ENCODE data around the gene WASL.
"Not testable (repeated sequence)": the region's sequence is repeated elsewhere in the genome, so short reads cannot be mapped to it uniquely, and the experiment has no call there.

WASL gene

GRCh38 chr7:123658023-123658422 is 90.8 kb downstream of the WASL start:
- DNase-seq (ENCODE audit: low read depth) = no peak

- DNase-seq (ENCODE audit: low read depth) = no peak
These were observed 91.5 kb downstream of the WASL start for GRCh38 chr7:123657304-123657685.

GRCh38 chr7:123656544-123657303 is 92.1 kb downstream of the WASL start:
- no peak for DNase-seq (ENCODE audit: low read depth)

- no peak for DNase-seq (ENCODE audit: low read depth)
These were observed 93.2 kb downstream of the WASL start, which contains the start of gene LMOD2 for GRCh38 chr7:123655614-123656013. Gene LMOD2, plus strand, starts transcription at chr7:123655866. Its CDS starts 98 bp downstream, at chr7:123655964.

- no peak for DNase-seq (ENCODE audit: low read depth)
These were observed 95.6 kb downstream of the WASL start for GRCh38 chr7:123653162-123653561.

GRCh38 chr7:123652406-123652805 is 96.4 kb downstream of the WASL start:
- DNase-seq (ENCODE audit: low read depth) = no peak

- no peak for DNase-seq (ENCODE audit: low read depth)
These were observed 98.2 kb downstream of the WASL start for GRCh38 chr7:123650595-123650994.

- DNase-seq (ENCODE audit: low read depth) = no peak
These were observed 98.8 kb downstream of the WASL start for GRCh38 chr7:123649964-123650363.

GRCh38 chr7:123647106-123647730 is 101.6 kb downstream of the WASL start:
- no peak for DNase-seq (ENCODE audit: low read depth)

- no peak for DNase-seq (ENCODE audit: low read depth)
These were observed 103.3 kb downstream of the WASL start for GRCh38 chr7:123645516-123645915.

GRCh38 chr7:123643495-123644441 is 105.0 kb downstream of the WASL start:
- no peak for DNase-seq (ENCODE audit: low read depth)

GRCh38 chr7:123641901-123642300 is 106.9 kb downstream of the WASL start:
- no peak for DNase-seq (ENCODE audit: low read depth)

- no peak for DNase-seq (ENCODE audit: low read depth)
These were observed 108.2 kb downstream of the WASL start for GRCh38 chr7:123640583-123640982.

- DNase-seq (ENCODE audit: low read depth) = no peak
These were observed 109.2 kb downstream of the WASL start for GRCh38 chr7:123639631-123640030.

GRCh38 chr7:123637878-123638277 is 110.9 kb downstream of the WASL start:
- no peak for DNase-seq (ENCODE audit: low read depth)

GRCh38 chr7:123637203-123637602 is 111.6 kb downstream of the WASL start:
- no peak for DNase-seq (ENCODE audit: low read depth)

- no peak for DNase-seq (ENCODE audit: low read depth)
These were observed 113.0 kb downstream of the WASL start for GRCh38 chr7:123635551-123636359.

- not testable (repeated sequence) for DNase-seq (ENCODE audit: low read depth)
These were observed 114.7 kb downstream of the WASL start for GRCh38 chr7:123634011-123634573.

GRCh38 chr7:123633553-123633952 is 115.2 kb downstream of the WASL start:
- DNase-seq (ENCODE audit: low read depth) = peak; percentile 66

GRCh38 chr7:123632808-123633207 is 116.0 kb downstream of the WASL start:
- no peak for DNase-seq (ENCODE audit: low read depth)

All from non-pigmented ciliary epithelial cell (primary cell).